ENCODE measurements around the gene PAX7.

DNA sequence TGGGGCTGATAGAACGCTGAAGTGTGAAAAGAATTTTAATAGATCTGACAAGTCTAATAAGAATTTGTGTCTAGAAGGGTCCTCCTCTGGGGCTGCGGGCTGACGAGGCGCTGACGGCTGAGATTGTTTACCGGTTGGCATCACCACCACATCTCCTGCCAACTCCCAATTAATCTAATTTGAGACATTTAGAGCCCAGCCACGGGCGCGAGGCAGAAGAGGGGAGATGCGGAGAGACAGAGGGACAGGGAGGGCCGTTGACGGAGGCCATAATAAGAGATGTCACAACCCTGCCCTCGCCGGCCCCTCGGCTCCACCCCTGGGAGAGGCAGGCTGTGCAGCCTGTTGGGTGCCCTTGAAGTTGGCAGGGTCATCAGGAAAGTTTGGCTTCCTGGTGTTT, 109.3 kb downstream of the PAX7 start:
- TF ChIP-seq EZH2phosphoT487 (IDR thresholded peaks at IDR 0.05; ENCODE audit: unreplicated experiment) (no peak), POLR2AphosphoS5 (IDR thresholded peaks at IDR 0.05; ENCODE audit: low read depth) (no peak)
